Effector memory CD4-positive, alpha-beta T cell (primary cell): ENCODE results near the gene SMOC2.

Experiments
- DNase-seq, 3 donors: peaks; one replicate each; pipeline ENCODE4 v3.0.0-alpha.2; 2020
- H3K27ac ChIP-seq: 2 replicates; pipeline ENCODE4 v1.7.0; 2013; ENCODE audit warnings: mild to moderate bottlenecking, low read length, moderate library complexity; ENCODE audit not compliant: insufficient read depth, poor library complexity, severe bottlenecking
- H3K27me3 ChIP-seq: replicated peaks from 2 replicates; pipeline ENCODE4 v1.7.0; 2013; ENCODE audit warnings: mild to moderate bottlenecking, low read length; ENCODE audit not compliant: insufficient read depth, control insufficient read depth, poor library complexity, severe bottlenecking
- H3K36me3 ChIP-seq: 2 replicates; pipeline ENCODE4 v1.7.0; 2013; ENCODE audit warnings: mild to moderate bottlenecking, low read length, moderate library complexity; ENCODE audit not compliant: control insufficient read depth, insufficient read depth
- H3K4me1 ChIP-seq: 2 replicates; pipeline ENCODE4 v1.7.0; 2013; ENCODE audit warnings: low read length, mild to moderate bottlenecking; ENCODE audit not compliant: control insufficient read depth, insufficient read depth, poor library complexity, severe bottlenecking
- H3K4me3 ChIP-seq: 2 replicates; pipeline ENCODE4 v1.7.0; 2013; ENCODE audit warnings: low read length, low read depth, mild to moderate bottlenecking; ENCODE audit not compliant: insufficient read depth, poor library complexity, severe bottlenecking
- H3K9me3 ChIP-seq: 2 replicates; pipeline ENCODE4 v1.7.0; 2013; ENCODE audit warnings: mild to moderate bottlenecking, low read length, moderate library complexity; ENCODE audit not compliant: control insufficient read depth

SMOC2 gene

DNA sequence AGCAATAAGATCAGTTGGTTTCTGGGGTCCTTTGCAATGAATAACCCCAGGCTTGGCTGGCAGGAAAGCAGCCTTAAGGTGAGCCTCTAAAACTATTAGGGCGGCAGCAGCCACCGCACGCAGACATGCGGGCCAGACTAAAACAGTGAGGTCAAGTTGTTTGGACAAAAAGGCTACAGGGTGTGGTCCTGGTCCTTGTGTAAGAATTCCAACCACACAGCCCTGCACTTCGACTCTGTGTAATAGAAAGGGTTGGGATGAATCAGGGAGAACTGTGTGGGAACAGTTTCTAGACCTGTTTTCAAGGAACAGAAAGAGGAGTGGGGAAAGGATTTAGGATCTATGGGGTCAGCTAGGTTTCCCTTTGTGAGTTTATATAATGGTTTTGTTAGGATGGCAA is 237.6 kb downstream of the SMOC2 start:
- Histone ChIP-seq H3K4me1 (no peaks in the 10 kb centered on the region), H3K27ac (no peak overlapping the region), H3K9me3 (no peaks in the 10 kb centered on the region), H3K4me3 (no peak overlapping the region), H3K27me3 (no peaks in the 10 kb centered on the region), H3K36me3 (no peaks in the 10 kb centered on the region)
- DNase-seq, result no peak

DNA sequence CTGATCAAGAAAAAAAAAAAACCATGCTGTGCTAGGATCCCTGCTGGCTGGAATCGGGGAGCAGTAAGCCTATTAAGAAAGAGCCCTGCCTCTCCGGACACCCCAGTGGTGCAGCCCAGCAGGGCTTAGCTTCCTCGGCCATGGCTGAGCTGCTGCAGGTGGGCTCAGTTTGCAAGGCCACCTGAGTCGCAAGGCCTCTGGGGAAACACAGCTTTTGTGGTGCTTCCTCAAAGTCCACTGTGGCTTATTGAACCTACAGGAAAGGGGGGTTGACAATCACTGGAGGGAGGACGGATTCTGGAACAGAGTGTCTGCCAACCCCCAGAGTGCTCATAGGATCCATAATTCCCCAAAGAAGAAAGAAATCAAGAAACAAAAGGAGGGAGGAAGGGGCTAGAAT is 240.8 kb downstream of the SMOC2 start:
- DNase-seq, result no peak
- no peaks in the 10 kb centered on the region for H3K36me3 ChIP-seq
- no peaks in the 10 kb centered on the region for H3K4me1 ChIP-seq
- H3K27ac ChIP-seq, result no peak overlapping the region
- no peak overlapping the region for H3K4me3 ChIP-seq
- H3K9me3 ChIP-seq, result no peaks in the 10 kb centered on the region
- peaks cover 4% of the 10 kb centered on the region for H3K27me3 ChIP-seq

DNA sequence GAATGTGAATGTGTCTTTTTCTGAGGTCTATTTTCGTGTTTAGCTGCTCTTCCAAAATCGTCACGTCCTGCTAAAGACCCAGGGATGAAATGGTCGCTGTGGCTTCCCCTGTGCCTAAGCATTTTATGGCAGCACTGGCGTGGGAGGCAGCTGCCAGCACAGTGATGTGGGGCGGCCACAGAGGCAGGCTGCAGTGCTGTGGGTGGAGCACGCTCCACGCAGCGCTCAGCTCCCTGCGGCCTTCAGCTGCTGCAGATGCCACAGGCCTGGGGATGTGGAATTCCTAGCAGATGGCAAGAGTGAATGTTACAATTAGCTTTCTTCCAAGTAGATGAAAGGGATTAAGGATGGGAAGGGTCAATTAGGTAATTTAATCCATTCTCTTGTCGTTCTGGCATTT is 242.6 kb downstream of the SMOC2 start:
- Histone ChIP-seq H3K27ac (no peak overlapping the region), H3K4me1 (no peaks in the 10 kb centered on the region), H3K27me3 (peaks cover 4% of the 10 kb centered on the region), H3K4me3 (no peak overlapping the region), H3K9me3 (no peaks in the 10 kb centered on the region), H3K36me3 (no peaks in the 10 kb centered on the region)
- no peak for DNase-seq

DNA sequence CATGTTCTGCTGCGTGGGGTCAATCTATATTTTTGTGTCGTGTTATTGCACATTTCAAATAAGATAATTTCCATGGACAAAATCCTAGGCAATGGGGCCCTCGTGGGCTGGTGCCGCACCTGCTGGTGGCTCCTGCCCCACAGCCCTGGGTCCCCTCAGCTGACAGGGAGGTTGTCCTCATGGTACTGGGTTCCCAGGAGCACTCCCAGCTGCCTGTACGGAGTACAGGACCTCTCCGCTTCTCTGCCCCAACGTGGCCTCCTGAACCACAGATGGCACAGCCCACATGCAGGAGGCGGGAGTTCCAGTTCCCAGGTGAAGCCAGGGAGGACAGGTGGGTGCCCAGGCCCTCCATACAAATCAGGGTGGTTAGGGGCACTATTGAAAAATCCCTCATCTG is 243.5 kb downstream of the SMOC2 start:
- no peak for DNase-seq
- Histone ChIP-seq H3K4me1 (no peaks in the 10 kb centered on the region), H3K27me3 (peaks cover 4% of the 10 kb centered on the region), H3K4me3 (no peak overlapping the region), H3K36me3 (no peaks in the 10 kb centered on the region), H3K27ac (no peak overlapping the region), H3K9me3 (no peaks in the 10 kb centered on the region)

GRCh38 chr6:168684906-168685305 is 243.9 kb downstream of the SMOC2 start:
- Histone ChIP-seq H3K27ac (no peak overlapping the region), H3K4me1 (no peaks in the 10 kb centered on the region), H3K4me3 (no peak overlapping the region), H3K9me3 (no peaks in the 10 kb centered on the region), H3K27me3 (peaks cover 4% of the 10 kb centered on the region), H3K36me3 (no peaks in the 10 kb centered on the region)
- DNase-seq, result no peak

DNA sequence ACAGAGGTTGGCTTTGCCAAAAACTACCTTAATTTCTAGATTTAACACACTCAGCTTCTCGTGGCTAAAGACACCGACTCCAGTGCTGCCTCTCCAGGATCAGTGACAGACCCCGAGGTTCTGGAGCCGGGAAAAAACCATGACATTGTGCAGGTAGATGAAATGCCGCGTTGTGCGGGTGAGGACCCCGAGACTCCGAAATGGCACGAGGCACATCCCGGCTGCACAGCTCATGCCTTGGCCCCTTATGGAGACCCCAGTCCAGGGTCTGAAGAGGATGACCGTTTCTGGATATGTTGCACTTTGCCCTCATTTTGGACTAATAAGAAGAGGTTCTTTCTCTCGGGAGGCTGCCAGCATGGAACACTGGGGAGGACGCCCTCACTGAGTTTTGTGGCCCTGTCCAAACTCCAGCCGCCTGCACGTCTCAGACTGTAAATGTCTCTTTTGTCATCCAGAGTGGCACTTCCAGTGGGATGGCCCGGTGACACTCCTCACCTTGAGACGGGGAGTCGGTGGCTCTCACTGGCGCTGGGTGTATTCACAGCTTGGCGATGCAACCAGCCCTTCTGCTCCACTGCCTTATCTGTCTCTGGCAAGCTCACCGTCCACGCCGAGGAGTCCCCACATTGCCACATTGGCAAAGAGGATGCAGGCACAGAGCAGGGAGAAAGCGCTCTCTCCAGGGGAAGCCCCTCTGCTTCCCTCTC is 245.2 kb downstream of the SMOC2 start:
- H3K27me3 ChIP-seq, result peaks cover 4% of the 10 kb centered on the region
- DNase-seq, result no peak
- no peak overlapping the region for H3K27ac ChIP-seq
- no peak overlapping the region for H3K4me3 ChIP-seq
- no peaks in the 10 kb centered on the region for H3K36me3 ChIP-seq
- H3K4me1 ChIP-seq, result no peaks in the 10 kb centered on the region
- H3K9me3 ChIP-seq, result no peaks in the 10 kb centered on the region

DNA sequence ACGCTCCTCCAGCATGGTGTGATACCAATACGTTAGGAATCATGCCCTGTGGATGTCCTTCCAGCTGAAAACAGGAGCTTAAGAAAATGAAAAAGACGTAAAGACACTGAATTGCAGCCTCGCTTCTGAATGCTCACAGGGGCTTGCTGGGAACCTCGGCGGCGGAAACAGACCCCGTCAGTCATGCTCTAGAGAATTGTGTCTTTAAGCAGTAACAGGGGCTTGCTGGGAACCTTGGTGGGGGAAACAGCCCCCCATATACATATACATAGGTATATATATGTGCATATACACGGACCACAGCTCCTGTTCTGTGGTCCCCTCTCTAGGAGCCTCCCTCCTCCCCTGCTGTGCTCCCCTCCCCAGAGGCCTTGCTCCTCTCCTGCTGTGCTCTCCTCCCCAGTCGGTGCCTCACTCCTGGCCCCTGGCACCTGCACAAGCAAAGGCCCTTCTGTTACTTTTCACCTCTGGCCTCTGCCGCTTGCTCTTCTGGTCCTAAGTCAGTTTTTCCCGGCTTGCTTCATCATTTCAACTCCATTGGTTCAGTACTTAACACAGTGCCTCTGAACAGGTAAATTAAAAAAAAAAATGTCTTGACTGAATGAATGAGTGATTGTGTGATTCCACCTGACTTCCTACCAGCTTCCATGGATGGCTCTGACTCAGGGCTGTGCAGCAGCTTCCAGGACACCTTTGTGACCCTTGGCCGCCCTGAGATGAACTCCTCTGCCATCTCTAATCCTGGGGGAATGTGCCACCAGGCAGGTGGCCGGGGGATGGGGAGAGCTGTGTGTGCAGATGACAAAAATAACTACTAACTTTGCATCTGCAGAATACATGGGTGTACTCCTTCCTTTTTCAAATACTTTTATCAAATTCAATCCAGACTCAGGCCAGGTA is 246.1 kb downstream of the SMOC2 start:
- no peaks in the 10 kb centered on the region for H3K9me3 ChIP-seq
- H3K36me3 ChIP-seq, result no peaks in the 10 kb centered on the region
- no peak overlapping the region for H3K27ac ChIP-seq
- no peak overlapping the region for H3K4me3 ChIP-seq
- peaks cover 4% of the 10 kb centered on the region for H3K27me3 ChIP-seq
- no peaks in the 10 kb centered on the region for H3K4me1 ChIP-seq
- DNase-seq, result no peak

DNA sequence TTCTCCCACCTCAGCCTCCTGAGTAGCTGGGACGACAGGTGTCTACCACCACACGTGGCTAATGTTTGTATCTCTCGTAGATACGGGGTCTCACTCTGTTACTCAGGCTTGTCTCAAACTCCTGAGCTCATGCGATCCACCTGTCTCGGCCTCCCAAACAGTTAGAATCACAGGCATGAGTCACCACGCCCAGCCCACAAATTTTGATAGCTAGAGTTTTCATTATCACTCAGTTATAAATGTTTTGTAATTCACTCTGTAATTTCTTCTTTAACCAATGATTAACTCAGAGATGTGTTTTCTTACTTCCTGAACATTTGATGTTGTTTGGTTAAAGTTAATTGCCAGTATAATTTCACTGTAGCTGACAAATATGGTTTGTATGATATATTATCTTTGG is 249.3 kb downstream of the SMOC2 start:
- Histone ChIP-seq H3K4me1 (no peaks in the 10 kb centered on the region), H3K4me3 (no peak overlapping the region), H3K27ac (no peak overlapping the region), H3K27me3 (no peaks in the 10 kb centered on the region), H3K36me3 (no peaks in the 10 kb centered on the region), H3K9me3 (no peaks in the 10 kb centered on the region)
- DNase-seq, result no peak

DNA sequence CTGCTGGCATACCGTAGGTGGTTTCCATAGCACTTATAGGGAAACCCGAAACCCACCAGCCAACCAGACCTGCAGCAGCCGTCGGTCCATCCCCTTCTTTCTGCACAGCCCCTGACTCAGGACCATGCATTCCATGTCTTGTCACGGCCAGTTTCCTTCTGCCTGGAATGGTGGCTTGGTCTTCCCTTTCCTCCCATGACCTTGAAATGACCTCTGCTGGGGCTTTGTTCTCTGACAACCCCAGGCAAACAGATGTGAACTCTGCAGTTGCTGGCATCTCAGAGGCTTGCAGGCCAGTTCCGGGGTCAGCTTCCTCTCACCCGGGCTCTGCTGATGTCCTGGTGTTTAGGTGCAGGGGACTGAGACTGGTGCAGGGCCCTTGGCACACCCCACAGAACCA is 250.8 kb downstream of the SMOC2 start:
- H3K36me3 ChIP-seq, result no peaks in the 10 kb centered on the region
- no peaks in the 10 kb centered on the region for H3K4me1 ChIP-seq
- DNase-seq, result no peak
- no peak overlapping the region for H3K4me3 ChIP-seq
- no peak overlapping the region for H3K27ac ChIP-seq
- H3K27me3 ChIP-seq, result no peaks in the 10 kb centered on the region
- no peaks in the 10 kb centered on the region for H3K9me3 ChIP-seq

- Histone ChIP-seq H3K9me3 (no peaks in the 10 kb centered on the region), H3K27ac (no peak overlapping the region), H3K27me3 (no peaks in the 10 kb centered on the region), H3K4me1 (no peaks in the 10 kb centered on the region), H3K4me3 (no peak overlapping the region), H3K36me3 (no peaks in the 10 kb centered on the region)
- no peak for DNase-seq
Observed at GRCh38 chr6:168692193-168692914, 251.4 kb downstream of the SMOC2 start.
